Upper lobe of right lung (tissue), 1 donor: Measurements from ENCODE around the gene PODNL1. TPM values are rescaled to one million over a fixed set of nuclear protein-coding genes. Genes with fewer than 3 reads are reported as not detected.

Source experiments
- ATAC-seq: fragments of 200-7000 bp; cut with Tn5 transposase; one replicate; pipeline ENCODE4 v1.9.1; 2020; ENCODE audit warnings: mild to moderate bottlenecking, moderate library complexity
- DNase-seq: peaks from one replicate; pipeline ENCODE4 v3.0.0-alpha.2; 2020
- H3K27ac ChIP-seq: fragments of 200-600 bp; one replicate; pipeline ENCODE4 v1.8.0; 2022
- H3K27me3 ChIP-seq: fragments of 200-600 bp; one replicate; pipeline ENCODE4 v1.8.0; 2022; ENCODE audit warnings: mild to moderate bottlenecking
- H3K36me3 ChIP-seq: fragments of 200-600 bp; one replicate; pipeline ENCODE4 v1.8.0; 2022
- H3K4me1 ChIP-seq: fragments of 200-600 bp; one replicate; pipeline ENCODE4 v1.8.0; 2022
- H3K4me3 ChIP-seq: fragments of 200-600 bp; one replicate; pipeline ENCODE4 v1.8.0; 2022; ENCODE audit warnings: mild to moderate bottlenecking
- H3K9me3 ChIP-seq: fragments of 200-600 bp; one replicate; pipeline ENCODE4 v1.8.0; 2022
- CTCF ChIP-seq: fragments of 200-600 bp; IDR thresholded peaks from one replicate; pipeline ENCODE4 v1.8.0; 2022; ENCODE audit warnings: antibody characterized with exemption
- intact Hi-C: fragments of 100-400 bp; cut with DNase I; formaldehyde crosslinking; loops from one replicate; pipeline ENCODE4 v1.11.0; 2022
- total RNA-seq: library from RNA; stranded (reverse); fragmentation: NEBNext Ultra II Directional; extraction: Animal tissue kit (Norgen Biotek cat#: 25700); gene quantifications from one replicate; pipeline ENCODE4 v1.2.1, GENCODE V29; 2021
- donor health status: DM: no; HTN: yes; CAD: no; lungs with severe emphysema.

PODNL1 gene
- total RNA-seq, 1 donor from 2014 or later: 2.8 TPM

DNA sequence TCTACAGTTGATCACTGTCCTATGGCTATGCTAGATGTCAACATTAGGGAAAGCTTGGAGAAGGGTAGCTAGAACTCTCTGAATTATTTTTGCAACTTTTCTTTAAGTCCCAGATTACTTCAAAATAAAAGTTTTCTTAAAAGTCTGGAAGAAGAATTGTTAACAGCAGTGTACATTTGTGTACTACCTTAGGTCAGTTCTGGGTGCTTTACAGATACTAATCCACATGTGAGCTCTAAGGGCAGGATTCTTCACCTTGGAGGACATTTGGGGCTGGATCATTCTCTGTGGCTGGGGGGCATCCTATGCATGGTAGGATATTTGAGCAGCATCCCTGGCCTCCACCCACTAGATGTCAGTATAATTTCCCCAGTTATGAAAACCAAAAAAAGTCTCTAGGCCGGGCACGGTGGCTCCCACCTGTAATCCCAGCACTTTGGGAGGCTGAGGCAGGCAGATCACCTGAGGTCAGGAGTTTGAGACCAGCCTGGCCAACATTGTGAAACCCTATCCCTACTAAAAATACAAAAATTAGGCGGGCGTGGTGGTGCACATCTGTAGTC is 35.1 kb downstream of the PODNL1 start:
- H3K36me3 ChIP-seq: no peaks in the 10 kb centered on the region
- intact Hi-C loops: no loop called here
- no peak overlapping the region for H3K4me3 ChIP-seq
- H3K27ac ChIP-seq: no peak overlapping the region
- peaks cover 8% of the 10 kb centered on the region for H3K4me1 ChIP-seq
- no peaks in the 10 kb centered on the region for H3K27me3 ChIP-seq
- TF ChIP-seq CTCF: peak; percentile 40
- no peak for DNase-seq
- no peaks in the 10 kb centered on the region for H3K9me3 ChIP-seq
- ATAC-seq: no peak

DNA sequence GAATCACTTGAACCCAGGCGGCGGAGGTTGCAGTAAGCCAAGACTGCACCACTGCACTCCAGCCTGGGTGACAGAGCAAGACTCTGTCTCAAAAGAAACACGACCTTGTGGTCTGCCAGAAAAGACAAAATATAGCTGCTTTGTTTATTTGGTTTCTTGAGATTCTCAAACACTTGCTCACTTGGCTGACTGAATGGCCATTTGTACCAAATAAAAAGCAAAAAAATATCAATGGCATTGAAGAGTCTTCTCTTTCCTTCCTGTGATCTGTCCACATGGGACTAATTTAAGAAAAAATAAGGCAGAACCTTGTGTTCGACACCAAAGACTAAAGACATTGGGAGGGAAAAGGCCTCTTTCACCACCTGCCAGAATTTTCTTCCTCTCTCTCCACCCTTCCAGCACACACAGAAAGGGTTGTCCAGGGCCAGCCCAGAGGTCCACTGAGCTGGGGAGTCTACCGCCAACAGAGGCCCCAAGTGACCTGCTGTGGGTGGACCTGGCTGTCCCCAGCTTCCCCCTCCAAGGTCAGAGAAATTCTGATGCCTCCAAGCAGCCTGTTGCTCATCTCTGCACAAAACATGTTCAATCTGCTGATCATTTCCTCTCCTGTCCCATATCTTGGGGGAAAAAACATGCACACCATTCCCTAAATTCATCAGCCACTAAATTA is 38.2 kb downstream of the PODNL1 start:
- no peak for TF ChIP-seq CTCF
- intact Hi-C loops: no loop called here
- H3K4me3 ChIP-seq: no peak overlapping the region
- H3K9me3 ChIP-seq: no peaks in the 10 kb centered on the region
- H3K27ac ChIP-seq: no peak overlapping the region
- no peak for DNase-seq
- no peaks in the 10 kb centered on the region for H3K27me3 ChIP-seq
- H3K36me3 ChIP-seq: no peaks in the 10 kb centered on the region
- no peak for ATAC-seq
- H3K4me1 ChIP-seq: no peaks in the 10 kb centered on the region

DNA sequence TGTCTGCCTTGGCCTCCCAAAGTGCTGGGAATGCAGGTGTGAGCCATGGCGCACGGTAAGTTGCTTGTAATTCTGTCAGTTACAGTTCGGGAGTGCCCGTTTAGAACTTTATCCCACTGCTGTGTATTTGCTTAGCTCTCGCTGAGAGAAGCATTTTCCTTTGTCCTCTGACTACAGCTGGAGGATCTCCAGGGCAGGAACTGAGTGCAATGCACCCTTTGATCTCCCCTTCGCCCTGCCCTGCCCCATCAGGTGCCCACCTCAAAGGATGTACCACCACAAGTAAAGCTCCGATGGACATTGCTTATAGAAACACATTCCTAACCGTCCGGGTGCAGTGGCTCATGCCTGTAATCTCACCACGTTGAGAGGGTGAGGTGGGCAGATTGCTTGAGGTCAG is 38.8 kb downstream of the PODNL1 start:
- Histone ChIP-seq H3K27ac (no peak overlapping the region), H3K9me3 (no peaks in the 10 kb centered on the region), H3K27me3 (no peaks in the 10 kb centered on the region), H3K36me3 (no peaks in the 10 kb centered on the region), H3K4me3 (no peak overlapping the region), H3K4me1 (no peaks in the 10 kb centered on the region)
- no peak for ATAC-seq
- DNase-seq: no peak
- intact Hi-C loops: no loop called here
- no peak for TF ChIP-seq CTCF

GRCh38 chr19:13896227-13896626 is 42.0 kb downstream of the PODNL1 start:
- no peak for TF ChIP-seq CTCF
- Histone ChIP-seq H3K36me3 (no peaks in the 10 kb centered on the region), H3K4me3 (no peak overlapping the region), H3K4me1 (no peaks in the 10 kb centered on the region), H3K27me3 (no peaks in the 10 kb centered on the region), H3K27ac (no peak overlapping the region), H3K9me3 (no peaks in the 10 kb centered on the region)
- no peak for DNase-seq
- ATAC-seq: no peak
- intact Hi-C loops: no loop called here

GRCh38 chr19:13894552-13894951 is 43.7 kb downstream of the PODNL1 start:
- Histone ChIP-seq H3K27ac (no peak overlapping the region), H3K36me3 (no peaks in the 10 kb centered on the region), H3K27me3 (no peaks in the 10 kb centered on the region), H3K9me3 (no peaks in the 10 kb centered on the region), H3K4me3 (no peak overlapping the region), H3K4me1 (no peaks in the 10 kb centered on the region)
- intact Hi-C loops: no loop called here
- TF ChIP-seq CTCF: no peak
- no peak for DNase-seq
- ATAC-seq: no peak

DNA sequence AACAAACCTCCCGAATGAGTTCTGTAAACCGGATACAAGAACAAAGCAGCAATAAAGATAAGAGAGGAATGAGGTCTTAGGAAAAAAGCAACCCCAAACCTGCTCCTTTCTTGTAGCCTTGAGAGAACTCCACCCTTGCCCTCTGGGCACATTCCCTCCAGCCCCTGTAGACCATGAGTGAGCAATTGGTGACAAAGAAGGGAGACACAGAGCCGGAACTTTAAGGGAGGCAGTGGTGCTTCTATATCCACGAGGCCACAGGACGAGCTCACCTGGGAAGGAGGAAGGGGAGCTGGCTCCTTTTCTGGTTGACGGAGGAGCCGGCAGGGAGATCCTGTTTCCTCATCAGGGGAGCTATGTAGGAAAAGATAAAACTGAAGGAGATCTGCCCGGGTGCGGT is 45.3 kb downstream of the PODNL1 start:
- no peaks in the 10 kb centered on the region for H3K9me3 ChIP-seq
- DNase-seq: no peak
- no peak overlapping the region for H3K27ac ChIP-seq
- ATAC-seq: no peak
- intact Hi-C loops: no loop called here
- no peak overlapping the region for H3K4me3 ChIP-seq
- H3K4me1 ChIP-seq: no peaks in the 10 kb centered on the region
- H3K36me3 ChIP-seq: no peaks in the 10 kb centered on the region
- H3K27me3 ChIP-seq: no peaks in the 10 kb centered on the region
- no peak for TF ChIP-seq CTCF
